Middle frontal gyrus (tissue), 1 donor: ENCODE results near the gene LIF.

Experiments
- DNase-seq: peaks from one replicate; pipeline ENCODE4 v3.0.0-alpha.2; 2015; ENCODE audit warnings: low spot score; ENCODE audit errors: extremely low spot score

LIF gene

GRCh38 chr22:30265131-30265720 is 18.7 kb upstream of the LIF start:
- no peak for DNase-seq

- no peak for DNase-seq
Observed at GRCh38 chr22:30263883-30264282, 17.3 kb upstream of the LIF start.

- DNase-seq = peak; percentile 30
Observed at GRCh38 chr22:30262917-30263741, 16.6 kb upstream of the LIF start.

GRCh38 chr22:30262112-30262511 is 15.6 kb upstream of the LIF start:
- DNase-seq = no peak

GRCh38 chr22:30261134-30261533 is 14.6 kb upstream of the LIF start:
- DNase-seq = no peak

- no peak for DNase-seq
Observed at GRCh38 chr22:30260682-30261081, 14.1 kb upstream of the LIF start.

GRCh38 chr22:30260276-30260675 is 13.7 kb upstream of the LIF start:
- no peak for DNase-seq

- DNase-seq = no peak
Observed at GRCh38 chr22:30254314-30254713, 7.8 kb upstream of the LIF start.

- DNase-seq = no peak
Observed at GRCh38 chr22:30253205-30253852, 6.8 kb upstream of the LIF start.

- no peak for DNase-seq
Observed at GRCh38 chr22:30252411-30253204, 6.0 kb upstream of the LIF start.

- no peak for DNase-seq
Observed at GRCh38 chr22:30251711-30252110, 5.2 kb upstream of the LIF start.

- no peak for DNase-seq
Observed at GRCh38 chr22:30250661-30251267, 4.2 kb upstream of the LIF start.

GRCh38 chr22:30250039-30250565 is 3.5 kb upstream of the LIF start:
- DNase-seq = no peak

GRCh38 chr22:30249049-30250038 is 2.8 kb upstream of the LIF start:
- no peak for DNase-seq

GRCh38 chr22:30248484-30248883 is 1.9 kb upstream of the LIF start:
- DNase-seq = no peak

GRCh38 chr22:30247974-30248373 is 1.4 kb upstream of the LIF start:
- no peak for DNase-seq

- DNase-seq = no peak
Observed at GRCh38 chr22:30247561-30247960, 1.0 kb upstream of the LIF start.

GRCh38 chr22:30246814-30247376 is 336 bp upstream of the LIF start:
- DNase-seq = no peak

- DNase-seq = no peak
Observed at GRCh38 chr22:30245181-30245984, 1.2 kb downstream of the LIF start.
